Smooth muscle cell of the pulmonary artery (primary cell): Measurements from ENCODE around the gene DNAJC10. TPM values are rescaled to one million over a fixed set of nuclear protein-coding genes. Genes with fewer than 3 reads are reported as not detected.

Source experiments
- total RNA-seq: library from RNA; depleted of rRNA; stranded (reverse); fragments of >200 nt; gene quantifications from 2 replicates; pipeline ENCODE4 v1.2.3, GENCODE V29; 2014

The DNAJC10 gene
- total RNA-seq, result 163 and 191 TPM in 2 replicates

DNA sequence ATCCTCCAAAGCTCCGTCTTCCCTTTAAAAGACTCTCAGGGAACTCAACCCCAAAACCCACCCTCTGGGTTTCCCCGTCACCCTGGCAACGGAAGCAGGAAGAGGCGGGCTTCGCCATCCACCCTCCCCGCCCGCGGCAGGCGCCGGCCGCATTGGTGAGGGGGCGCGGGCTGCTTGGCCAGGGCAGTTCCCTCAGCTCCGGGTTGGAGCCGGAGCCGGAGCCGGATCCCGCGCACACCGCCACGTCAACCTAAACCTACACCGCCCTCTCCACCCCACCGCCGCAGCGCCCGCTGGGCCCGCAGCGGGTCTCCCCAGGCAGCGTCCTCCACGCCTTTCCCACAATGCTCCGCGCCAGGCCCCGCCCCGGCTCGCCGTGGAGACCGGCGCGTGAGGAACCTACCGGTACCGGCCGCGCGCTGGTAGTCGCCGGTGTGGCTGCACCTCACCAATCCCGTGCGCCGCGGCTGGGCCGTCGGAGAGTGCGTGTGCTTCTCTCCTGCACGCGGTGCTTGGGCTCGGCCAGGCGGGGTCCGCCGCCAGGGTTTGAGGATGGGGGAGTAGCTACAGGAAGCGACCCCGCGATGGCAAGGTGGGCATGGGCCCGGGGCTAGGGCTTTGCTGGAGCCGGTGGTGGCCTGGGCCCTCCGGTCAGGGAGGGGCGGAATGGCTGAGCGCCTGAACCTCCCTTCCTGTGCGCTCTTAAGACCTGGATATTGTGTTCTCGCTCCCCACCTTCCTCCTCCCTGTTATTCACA, at the start of gene DNAJC10:
DNAJC10 (plus strand) TSS at position 366 of the 758 bp plus-strand sequence. CDS start 1,830 bp downstream, outside the sequence.

Other genes with a start within 250 kb of the DNAJC10 start
- gene FRZB, start 150.4 kb downstream of the DNAJC10 start, total RNA-seq, result 0.20 and 0.72 TPM in 2 replicates